GM12878 (cell line): ENCODE results near the gene NAA38. TPM values are rescaled to one million over a fixed set of nuclear protein-coding genes. Genes with fewer than 3 reads are reported as not detected.

Source experiments
- ASH2L ChIP-seq: fragments of 300-600, 200-600 bp; sonication (generic); IDR thresholded peaks from 2 replicates; pipeline ENCODE4 v1.6.1; 2017; ENCODE audit warnings: low read depth, mild to moderate bottlenecking, borderline replicate concordance
- ATF7 ChIP-seq: fragments of 450-650 bp; IDR thresholded peaks from 2 replicates; pipeline ENCODE4 v1.6.1; 2016; ENCODE audit warnings: low read depth, mild to moderate bottlenecking
- BACH1 ChIP-seq: fragments of 450-650 bp; IDR thresholded peaks from 2 replicates; pipeline ENCODE4 v1.6.1; 2017; ENCODE audit warnings: mild to moderate bottlenecking, borderline replicate concordance
- BCL3 ChIP-seq: IDR thresholded peaks from 2 replicates; pipeline ENCODE4 v1.6.1; 2011; ENCODE audit warnings: borderline replicate concordance, low read depth, mild to moderate bottlenecking, moderate library complexity, low read length; ENCODE audit not compliant: insufficient read depth, poor library complexity, severe bottlenecking
- BMI1 ChIP-seq: fragments of 450-650 bp; IDR thresholded peaks from 2 replicates; pipeline ENCODE4 v1.6.1; 2016; ENCODE audit warnings: mild to moderate bottlenecking, moderate library complexity, borderline replicate concordance
- CBX3 ChIP-seq: fragments of 200-600 bp; sonication (generic); IDR thresholded peaks from 2 replicates; pipeline ENCODE4 v1.6.1; 2016; ENCODE audit warnings: low read depth, borderline replicate concordance
- CHD1 ChIP-seq: IDR thresholded peaks from 2 replicates; pipeline ENCODE4 v1.6.1; 2012; ENCODE audit warnings: low read depth, low read length, improper control_type of control experiment
- DPF2 ChIP-seq: fragments of 450-650 bp; IDR thresholded peaks from 2 replicates; pipeline ENCODE4 v1.6.1; 2017; ENCODE audit warnings: mild to moderate bottlenecking
- ETV6 ChIP-seq, 2 experiments: fragments of 450-650 bp in 1 of 2; IDR thresholded peaks in 1 of 2; conservative IDR thresholded peaks in 1 of 2; 2 replicates each; pipeline ENCODE4 v1.6.1; 2014; ENCODE audit warnings: antibody characterized with exemption in 1 of 2, borderline replicate concordance in 1 of 2, low read depth in 1 of 2, mild to moderate bottlenecking in 1 of 2, moderate library complexity in 1 of 2
- GABPA ChIP-seq: IDR thresholded peaks from 2 replicates; pipeline ENCODE4 v1.6.1; 2014; ENCODE audit warnings: antibody characterized with exemption, low read depth, mild to moderate bottlenecking, inconsistent platforms
- HDAC2 ChIP-seq: fragments of 200-600 bp; sonication (generic); IDR thresholded peaks from 2 replicates; pipeline ENCODE4 v1.6.1; 2017
- KAT2A ChIP-seq: conservative IDR thresholded peaks from 2 replicates; pipeline ENCODE4 v1.6.1; 2011; ENCODE audit warnings: low read depth, low read length; ENCODE audit not compliant: control insufficient read depth
- MEF2B ChIP-seq: fragments of 450-650 bp; IDR thresholded peaks from 2 replicates; pipeline ENCODE4 v1.6.1; 2018; ENCODE audit warnings: mild to moderate bottlenecking, moderate library complexity; ENCODE audit not compliant: partially characterized antibody, poor library complexity, severe bottlenecking
- MTA3 ChIP-seq: IDR thresholded peaks from 2 replicates; pipeline ENCODE4 v1.6.1; 2012; ENCODE audit warnings: low read length, inconsistent platforms, borderline replicate concordance
- PAX5 ChIP-seq: IDR thresholded peaks from 2 replicates; pipeline ENCODE4 v1.6.1; 2011; ENCODE audit warnings: low read depth, low read length, borderline replicate concordance
- POLR2A ChIP-seq: IDR thresholded peaks from 2 replicates; pipeline ENCODE4 v1.6.1; 2011; ENCODE audit warnings: low read depth, mild to moderate bottlenecking, low read length
- POLR2AphosphoS5 ChIP-seq: IDR thresholded peaks from 2 replicates; pipeline ENCODE4 v1.6.1; 2011; ENCODE audit warnings: mild to moderate bottlenecking, low read length, inconsistent platforms
- SMAD1 ChIP-seq: fragments of 450-650 bp; IDR thresholded peaks from 2 replicates; pipeline ENCODE4 v1.6.1; 2018; ENCODE audit warnings: mild to moderate bottlenecking, low read depth; ENCODE audit not compliant: partially characterized antibody
- SUZ12 ChIP-seq: fragments of 200-600 bp; sonication (generic); IDR thresholded peaks from one replicate; pipeline ENCODE4 v1.6.1; 2018; ENCODE audit warnings: antibody characterized with exemption, mild to moderate bottlenecking; ENCODE audit not compliant: unreplicated experiment
- TAF1 ChIP-seq: IDR thresholded peaks from 2 replicates; pipeline ENCODE4 v1.6.1; 2011; ENCODE audit warnings: mild to moderate bottlenecking, low read depth, low read length, borderline replicate concordance
- ZBTB40 ChIP-seq: fragments of 450-650 bp; IDR thresholded peaks from 2 replicates; pipeline ENCODE4 v1.6.1; 2016; ENCODE audit warnings: mild to moderate bottlenecking, moderate library complexity, borderline replicate concordance
- polyA plus RNA-seq, 11 experiments: library from polyadenylated mRNA; depleted of rRNA in 4 of 11; unstranded in 6 of 11; stranded (reverse) in 5 of 11; fragments of >200 nt; fragmentation: Nextera tagmentation in 4 of 11; fragmentation: Illumina TruSeq in 1 of 11; extraction: Ambion mirVana in 4 of 11; extraction: Trizol in 1 of 11; gene quantifications; 1 replicate in 1 of 11; 2 replicates in 10 of 11; pipeline versions ENCODE4 v1.2.1 to v1.2.3, GENCODE V29; 2011 to 2016; ENCODE audit warnings: inconsistent platforms in 2 of 11, missing spikeins in 2 of 11, low read depth in 1 of 11
- total RNA-seq, 4 experiments: library from RNA; depleted of rRNA in 3 of 4; stranded (reverse); fragments of >200 nt in 3 of 4; fragmentation: Illumina TruSeq in 1 of 4; extraction: Trizol in 1 of 4; gene quantifications; 2 replicates each; pipeline versions ENCODE4 v1.2.1 to v1.2.3, GENCODE V29; 2013 to 2021
- TF ChIP-seq, protein P1 (sequence below): fragments of 450-650 bp; formaldehyde crosslinking; IDR thresholded peaks from 2 replicates; pipeline ENCODE4 v1.4.0; 2020; ENCODE audit warnings: mild to moderate bottlenecking, moderate library complexity

The NAA38 gene
- total and polyA plus RNA-seq, 10 of the 15 experiments (the other 5 are each of a cell fraction or from before 2014, with no cell fraction given): 31.5 to 337 (median 215) TPM

DNA sequence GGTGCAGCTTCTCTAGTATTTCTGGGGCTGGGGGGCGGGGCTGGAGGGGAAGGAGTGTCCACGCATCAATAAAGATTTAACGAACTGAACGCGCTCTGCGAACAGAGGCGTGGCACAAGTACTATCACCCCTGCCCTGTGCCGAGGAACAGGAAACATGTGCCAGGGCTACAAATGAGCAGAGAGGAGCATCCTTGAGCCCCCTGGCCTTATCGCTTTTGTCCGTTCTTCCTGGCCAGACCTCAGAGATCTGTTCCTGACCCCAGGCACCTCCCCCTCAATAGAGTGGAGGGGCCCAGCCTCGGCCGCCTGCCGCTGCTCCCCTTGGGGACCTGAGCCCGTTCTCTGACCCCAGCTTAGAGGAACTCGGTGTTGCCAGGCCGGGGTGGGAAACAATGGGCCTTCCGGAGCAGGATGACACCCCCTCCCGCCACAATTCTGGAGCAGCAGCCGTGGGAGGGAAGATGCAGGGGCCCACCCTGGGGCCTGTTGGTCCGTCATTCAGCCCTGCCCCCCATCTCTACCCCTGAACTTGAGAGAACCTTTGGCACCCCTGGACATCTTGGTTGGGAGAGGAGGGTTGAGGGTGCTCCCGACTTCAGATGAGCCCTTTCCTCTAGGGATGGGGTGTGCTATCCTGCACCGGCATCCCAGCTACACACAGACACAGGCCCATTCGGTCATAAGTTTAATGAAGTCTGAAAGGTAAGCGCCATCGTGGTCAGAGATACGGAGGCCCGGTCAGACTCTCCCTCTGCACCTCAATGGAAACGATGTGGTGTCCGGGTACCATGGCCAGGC is 1.1 kb downstream of the NAA38 start (continued):
- TF ChIP-seq SUZ12 (no peak), ATF7 (no peak), ETV6 (conservative IDR thresholded peaks at IDR 0.05 in 1 of 2, IDR thresholded peaks at IDR 0.05 in 1 of 2; ENCODE audit: borderline replicate concordance in 1 of 2, low read depth in 1 of 2) (no peak), KAT2A (no peak), MTA3 (0 out of 2 replicates have a peak, but pooled peaks have one; percentile 53), CBX3 (no peak), BMI1 (no peak), CHD1 (no peak), POLR2A (peak; percentile 12; the same call in 1 of the 2 replicates), MEF2B (no peak), GABPA (no peak), BACH1 (no peak), SMAD1 (peak; percentile 13), ZBTB40 (peak; percentile 87), HDAC2 (no peak), BCL3 (peak; percentile 57), POLR2AphosphoS5 (0 out of 2 replicates have a peak, but pooled peaks have one; percentile 8), PAX5 (no peak), DPF2 (no peak), TAF1 (no peak), ASH2L (no peak)
- TF ChIP-seq, protein P1, sequence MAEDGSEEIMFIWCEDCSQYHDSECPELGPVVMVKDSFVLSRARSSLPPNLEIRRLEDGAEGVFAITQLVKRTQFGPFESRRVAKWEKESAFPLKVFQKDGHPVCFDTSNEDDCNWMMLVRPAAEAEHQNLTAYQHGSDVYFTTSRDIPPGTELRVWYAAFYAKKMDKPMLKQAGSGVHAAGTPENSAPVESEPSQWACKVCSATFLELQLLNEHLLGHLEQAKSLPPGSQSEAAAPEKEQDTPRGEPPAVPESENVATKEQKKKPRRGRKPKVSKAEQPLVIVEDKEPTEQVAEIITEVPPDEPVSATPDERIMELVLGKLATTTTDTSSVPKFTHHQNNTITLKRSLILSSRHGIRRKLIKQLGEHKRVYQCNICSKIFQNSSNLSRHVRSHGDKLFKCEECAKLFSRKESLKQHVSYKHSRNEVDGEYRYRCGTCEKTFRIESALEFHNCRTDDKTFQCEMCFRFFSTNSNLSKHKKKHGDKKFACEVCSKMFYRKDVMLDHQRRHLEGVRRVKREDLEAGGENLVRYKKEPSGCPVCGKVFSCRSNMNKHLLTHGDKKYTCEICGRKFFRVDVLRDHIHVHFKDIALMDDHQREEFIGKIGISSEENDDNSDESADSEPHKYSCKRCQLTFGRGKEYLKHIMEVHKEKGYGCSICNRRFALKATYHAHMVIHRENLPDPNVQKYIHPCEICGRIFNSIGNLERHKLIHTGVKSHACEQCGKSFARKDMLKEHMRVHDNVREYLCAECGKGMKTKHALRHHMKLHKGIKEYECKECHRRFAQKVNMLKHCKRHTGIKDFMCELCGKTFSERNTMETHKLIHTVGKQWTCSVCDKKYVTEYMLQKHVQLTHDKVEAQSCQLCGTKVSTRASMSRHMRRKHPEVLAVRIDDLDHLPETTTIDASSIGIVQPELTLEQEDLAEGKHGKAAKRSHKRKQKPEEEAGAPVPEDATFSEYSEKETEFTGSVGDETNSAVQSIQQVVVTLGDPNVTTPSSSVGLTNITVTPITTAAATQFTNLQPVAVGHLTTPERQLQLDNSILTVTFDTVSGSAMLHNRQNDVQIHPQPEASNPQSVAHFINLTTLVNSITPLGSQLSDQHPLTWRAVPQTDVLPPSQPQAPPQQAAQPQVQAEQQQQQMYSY (CRISPR knock-in tag): no peak
